ENCODE measurements around the gene CACNA2D2. TPM values are rescaled to one million over a fixed set of nuclear protein-coding genes. Genes with fewer than 3 reads are reported as not detected.

CACNA2D2 gene
- total and polyA plus RNA-seq, 2 of the 4 experiments (the other 2 are of a cell fraction), result 0.15 TPM; not detected in 1

- no peak overlapping the region for H3K4me2 ChIP-seq (ENCODE audit: low read depth, low read length)
- no peak overlapping the region for H3K14ac ChIP-seq (replicated peaks; ENCODE audit: low read depth, low read length)
- no peaks in the 10 kb centered on the region for H3K36me3 ChIP-seq (ENCODE audit: control insufficient read depth, insufficient read depth, low read length)
- H3K79me1 ChIP-seq (ENCODE audit: low read depth in 1 of 2, low read length in 2 of 2), result no peaks in the 10 kb centered on the region
- no peaks in the 10 kb centered on the region for H3K9me3 ChIP-seq (ENCODE audit: control insufficient read depth, insufficient read depth, low read length)
- POLR2A ChIA-PET (ENCODE audit: unreplicated experiment), result no interaction called here
- no peaks in the 10 kb centered on the region for H3K4me1 ChIP-seq (ENCODE audit: control insufficient read depth, insufficient read depth, low read length)
- dilution Hi-C loops (cut with HindIII; ENCODE audit: low sequenced_read_pairs, unreplicated experiment), result no loop called here
- no peak for ATAC-seq (ENCODE audit: low read depth)
- intact Hi-C loops (cut with micrococcal nuclease), result no loop called here
- H3K23ac ChIP-seq (ENCODE audit: low read depth, low read length), result no peak overlapping the region
- no peaks in the 10 kb centered on the region for H4K20me1 ChIP-seq (ENCODE audit: insufficient read depth, low read length)
- 46% methylated on average over 3 of the region's 4 CpGs; no CpG with 5 or more reads in 1 of the 2 experiments for WGBS, 2 experiments (ENCODE audit: extremely low coverage in 2 of 2, insufficient read length in 1 of 2)
- no peak overlapping the region for H4K5ac ChIP-seq (ENCODE audit: low read depth, low read length)
- no peak overlapping the region for H2AFZ ChIP-seq (replicated peaks; ENCODE audit: low read length, poor library complexity)
- H2BK5ac ChIP-seq (ENCODE audit: low read depth, low read length, poor library complexity, severe bottlenecking), result no peak overlapping the region
- no peak overlapping the region for H3K4ac ChIP-seq (ENCODE audit: low read depth, low read length)
- H3K9ac ChIP-seq (ENCODE audit: low read depth, low read length), result no peak overlapping the region
- H3K4me3 ChIP-seq (ENCODE audit: insufficient read depth, low read depth, low read length), result no peak overlapping the region
- no peak overlapping the region for H2AK5ac ChIP-seq (ENCODE audit: low read depth, low read length)
- H3K9me1 ChIP-seq (ENCODE audit: insufficient read depth, low read length), result no peaks in the 10 kb centered on the region; the same call in 1 of the 2 replicates
- no peak overlapping the region for H2BK120ac ChIP-seq (ENCODE audit: low read depth, low read length)
- no peak overlapping the region for H2AK9ac ChIP-seq (replicated peaks; ENCODE audit: low read depth, low read length, poor library complexity)
- no peak overlapping the region for H2BK15ac ChIP-seq (ENCODE audit: low read depth, low read length)
- no peak overlapping the region for H3K27ac ChIP-seq (ENCODE audit: insufficient read depth, low read length)
- H4K8ac ChIP-seq (ENCODE audit: low read depth in 2 of 2, low read length in 2 of 2), result no peak overlapping the region
- BruUV-seq (replicated peaks), result no TSS peak
- CTCF ChIA-PET, result no interaction called here
- in situ Hi-C loops (cut with MboI; ENCODE audit: low sequenced_read_pairs), result no loop called here
- H4K91ac ChIP-seq (ENCODE audit: insufficient read depth, low read depth, low read length), result no peak overlapping the region
- TF ChIP-seq CHD1 (IDR thresholded peaks at IDR 0.05; ENCODE audit: low read depth, low read length) (no peak), RCOR1 (IDR thresholded peaks at IDR 0.05; ENCODE audit: insufficient replicate concordance, low read length) (no peak), RFX5 (IDR thresholded peaks at IDR 0.05; ENCODE audit: low read depth, low read length) (no peak), MAFK (IDR thresholded peaks at IDR 0.05; ENCODE audit: low read depth, low read length) (no peak), SMC3 (IDR thresholded peaks at IDR 0.05; ENCODE audit: low read depth, low read length) (no peak), USF2 (IDR thresholded peaks at IDR 0.05; ENCODE audit: low read depth, low read length) (no peak), CTCF (conservative IDR thresholded peaks at IDR 0.05; ENCODE audit: low read depth, low read length) (no peak), FOS (IDR thresholded peaks at IDR 0.05; ENCODE audit: low read depth, low read length) (no peak), MAZ (IDR thresholded peaks at IDR 0.05; ENCODE audit: borderline replicate concordance, low read depth, low read length) (no peak), MXI1 (IDR thresholded peaks at IDR 0.05; ENCODE audit: borderline replicate concordance, low read depth, low read length) (no peak)
- H3K18ac ChIP-seq (ENCODE audit: low read depth, low read length), result no peak overlapping the region
- H2BK20ac ChIP-seq (ENCODE audit: low read depth, low read length), result no peak overlapping the region
- no peak overlapping the region for H3K56ac ChIP-seq (ENCODE audit: extremely low read depth, insufficient read depth, low read length)
- no peak for DNase-seq
- H3K27me3 ChIP-seq (ENCODE audit: control insufficient read depth, insufficient read depth, low read length), result peaks cover 18% of the 10 kb centered on the region
These were observed 85.8 kb downstream of the CACNA2D2 start for GRCh38 chr3:50417637-50418033.
